ENCODE results near the gene KCTD11.

DNA sequence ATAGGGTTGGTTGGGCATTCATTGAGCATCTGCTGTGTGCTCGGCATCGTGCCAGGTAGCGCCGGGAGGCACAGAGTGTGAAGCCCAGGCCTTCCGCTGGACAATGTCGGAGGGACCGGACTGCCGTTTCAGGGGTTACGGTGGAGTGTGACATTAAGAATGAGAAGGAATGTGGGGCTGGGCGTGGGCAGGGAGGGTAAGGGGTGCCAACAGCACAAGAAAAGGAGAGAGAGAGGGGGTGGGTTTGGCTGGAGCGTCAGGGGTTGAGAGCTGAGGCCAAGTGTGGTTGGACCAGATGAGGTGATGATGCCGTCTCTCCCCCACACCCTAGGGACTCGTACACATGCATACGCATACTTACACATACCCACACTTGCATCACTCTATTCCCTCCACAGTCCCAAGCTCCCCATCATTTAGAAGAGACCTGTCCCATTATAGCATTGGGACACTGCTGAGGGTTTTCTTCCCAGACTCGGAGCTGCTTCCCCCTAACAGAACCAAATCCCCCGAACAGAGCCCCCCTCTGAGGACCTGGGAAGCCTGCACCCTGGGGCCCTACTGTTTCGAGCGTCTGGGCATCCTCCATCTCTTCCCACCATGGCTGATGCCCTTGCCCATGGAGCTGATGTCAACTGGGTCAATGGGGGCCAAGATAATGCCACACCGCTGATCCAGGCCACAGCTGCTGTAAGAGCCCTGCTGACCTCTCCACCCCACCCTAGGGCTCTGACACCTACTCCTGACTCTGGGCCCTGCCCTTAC is 3.3 kb upstream of the KCTD11 start:
- TF ChIP-seq, protein P1, sequence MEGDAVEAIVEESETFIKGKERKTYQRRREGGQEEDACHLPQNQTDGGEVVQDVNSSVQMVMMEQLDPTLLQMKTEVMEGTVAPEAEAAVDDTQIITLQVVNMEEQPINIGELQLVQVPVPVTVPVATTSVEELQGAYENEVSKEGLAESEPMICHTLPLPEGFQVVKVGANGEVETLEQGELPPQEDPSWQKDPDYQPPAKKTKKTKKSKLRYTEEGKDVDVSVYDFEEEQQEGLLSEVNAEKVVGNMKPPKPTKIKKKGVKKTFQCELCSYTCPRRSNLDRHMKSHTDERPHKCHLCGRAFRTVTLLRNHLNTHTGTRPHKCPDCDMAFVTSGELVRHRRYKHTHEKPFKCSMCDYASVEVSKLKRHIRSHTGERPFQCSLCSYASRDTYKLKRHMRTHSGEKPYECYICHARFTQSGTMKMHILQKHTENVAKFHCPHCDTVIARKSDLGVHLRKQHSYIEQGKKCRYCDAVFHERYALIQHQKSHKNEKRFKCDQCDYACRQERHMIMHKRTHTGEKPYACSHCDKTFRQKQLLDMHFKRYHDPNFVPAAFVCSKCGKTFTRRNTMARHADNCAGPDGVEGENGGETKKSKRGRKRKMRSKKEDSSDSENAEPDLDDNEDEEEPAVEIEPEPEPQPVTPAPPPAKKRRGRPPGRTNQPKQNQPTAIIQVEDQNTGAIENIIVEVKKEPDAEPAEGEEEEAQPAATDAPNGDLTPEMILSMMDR (IDR thresholded peaks at IDR 0.05; ENCODE audit: low read depth, low read length): no peak
- TF ChIP-seq POLR2A (IDR thresholded peaks at IDR 0.05; ENCODE audit: extremely low read depth, insufficient read length) (no peak), MYC (IDR thresholded peaks at IDR 0.05; ENCODE audit: low read depth, low read length) (no peak)
- TF ChIP-seq, protein P2, sequence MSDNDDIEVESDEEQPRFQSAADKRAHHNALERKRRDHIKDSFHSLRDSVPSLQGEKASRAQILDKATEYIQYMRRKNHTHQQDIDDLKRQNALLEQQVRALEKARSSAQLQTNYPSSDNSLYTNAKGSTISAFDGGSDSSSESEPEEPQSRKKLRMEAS (IDR thresholded peaks at IDR 0.05; ENCODE audit: low read depth, low read length): no peak
